Gastroesophageal sphincter (tissue), 4 donors: ENCODE measurements around the gene COX5A. TPM values are rescaled to one million over a fixed set of nuclear protein-coding genes. Genes with fewer than 3 reads are reported as not detected.
A peak's percentile ranks its signal among the peaks of the same experiment; 100 is the strongest.

Experiments
- ATAC-seq: fragments of 150-250 bp; one replicate; pipeline ENCODE4 v1.9.1; 2016; ENCODE audit warnings: mild to moderate bottlenecking, moderate library complexity
- H3K27ac ChIP-seq, 4 donors: fragments of 200-600 bp; sonication (generic) in 3 of 4; 1 replicate in 3 of 4; 2 replicates in 1 of 4; pipeline ENCODE4 v1.5.1; 2016 to 2019
- H3K27me3 ChIP-seq: fragments of 200-600 bp; sonication (generic); one replicate; pipeline ENCODE4 v1.5.1; 2019
- H3K36me3 ChIP-seq, 2 donors: fragments of 200-600 bp; sonication (generic); one replicate each; pipeline ENCODE4 v1.5.1; 2019; ENCODE audit warnings: control low read depth in 1 of 2
- H3K4me1 ChIP-seq, 3 donors: fragments of 200-600 bp; sonication (generic); 1 replicate in 2 of 3; 2 replicates in 1 of 3; pipeline ENCODE4 v1.5.1; 2016 to 2019; ENCODE audit warnings: control low read depth in 2 of 3
- H3K4me3 ChIP-seq, 2 donors: fragments of 200-600 bp; sonication (generic); one replicate each; pipeline ENCODE4 v1.5.1; 2019; ENCODE audit warnings: mild to moderate bottlenecking in 1 of 2, moderate library complexity in 1 of 2
- H3K9me3 ChIP-seq, 3 donors: fragments of 200-600 bp; sonication (generic); one replicate each; pipeline ENCODE4 v1.5.1; 2017 to 2019; ENCODE audit warnings: control low read depth in 2 of 3
- CTCF ChIP-seq, 4 experiments: fragments of 200-600 bp in 2 of 4; fragments of 450-650 bp in 2 of 4; sonication (generic) in 1 of 4; IDR thresholded peaks; one replicate each; pipeline ENCODE4 v1.5.1; 2017 to 2019; ENCODE audit warnings: antibody characterized with exemption in 4 of 4, mild to moderate bottlenecking in 2 of 4, moderate library complexity in 2 of 4
- EP300 ChIP-seq: sonication (generic); formaldehyde crosslinking; IDR thresholded peaks from one replicate; pipeline ENCODE4 v1.6.1; 2017; ENCODE audit warnings: antibody characterized with exemption, mild to moderate bottlenecking
- POLR2A ChIP-seq, 2 donors: fragments of 450-650 bp; IDR thresholded peaks; one replicate each; pipeline ENCODE4 v1.6.1; 2017; ENCODE audit warnings: antibody characterized with exemption in 2 of 2, mild to moderate bottlenecking in 2 of 2, moderate library complexity in 1 of 2
- POLR2AphosphoS5 ChIP-seq: sonication (generic); formaldehyde crosslinking; IDR thresholded peaks from one replicate; pipeline ENCODE4 v1.6.1; 2017; ENCODE audit warnings: antibody characterized with exemption
- WGBS, 2 donors: methylation state at CpG; one replicate each; pipeline ENCODE4 v1.1.5; 2018; ENCODE audit warnings: low coverage in 1 of 2; 5-methylcytosine and 5-hydroxymethylcytosine counted together
- total RNA-seq, 4 donors: library from RNA; depleted of rRNA; stranded (reverse); fragments of >200 nt; gene quantifications; one replicate each; pipeline ENCODE4 v1.1.0, GENCODE V29; 2016

The COX5A gene
- total RNA-seq, 4 donors from 2014 or later = 57.9 to 105 (median 94.5) TPM

GRCh38 chr15:74878273-74878672, 59.6 kb downstream of the COX5A start:
- H3K27ac ChIP-seq = no peak overlapping the region
- H3K27me3 ChIP-seq = no peaks in the 10 kb centered on the region
- WGBS, 2 donors = 73 to 82% methylated on average over 2 to 4 of the region's 4 CpGs
- H3K4me1 ChIP-seq = peaks cover 0 to 6% (median 0%) of the 10 kb centered on the region in 3 donors
- H3K4me3 ChIP-seq = no peak overlapping the region
- TF ChIP-seq POLR2AphosphoS5 (no peak), CTCF (IDR thresholded peaks at IDR 0.05) (no peak), EP300 (no peak), POLR2A (IDR thresholded peaks at IDR 0.05) (no peak)
- H3K36me3 ChIP-seq = no peaks in the 10 kb centered on the region
- no peak for ATAC-seq
- H3K9me3 ChIP-seq = no peaks in the 10 kb centered on the region

- H3K36me3 ChIP-seq = no peaks in the 10 kb centered on the region
- peak overlapping the region; percentile 41 to 71 for H3K4me3 ChIP-seq
- TF ChIP-seq POLR2AphosphoS5 (no peak), POLR2A (IDR thresholded peaks at IDR 0.05) (no peak)
- H3K4me1 ChIP-seq = peaks cover 2 to 43% (median 30%) of the 10 kb centered on the region in 3 donors
- H3K27ac ChIP-seq = peak overlapping the region in 3 of 4 donors; percentile 94 to 96 (median 95)
- H3K27me3 ChIP-seq = no peaks in the 10 kb centered on the region
- no peaks in the 10 kb centered on the region for H3K9me3 ChIP-seq
- ATAC-seq = no peak
- WGBS, 2 donors = 25 to 39% methylated on average over 6 to 11 of the region's 16 CpGs
These were observed 64.0 kb downstream of the COX5A start for GRCh38 chr15:74873756-74874424.

GRCh38 chr15:74873036-74873755, 64.7 kb downstream of the COX5A start, which contains the start of gene SCAMP2:
Gene SCAMP2 (minus strand): TSS chr15:74873365. CDS start chr15:74873255, 110 bp downstream.
- no peaks in the 10 kb centered on the region for H3K9me3 ChIP-seq
- peak within 1 kb of the TSS; percentile 54 to 96 (median 94) for H3K27ac ChIP-seq
- no peaks in the 10 kb centered on the region for H3K27me3 ChIP-seq
- H3K36me3 ChIP-seq = no peaks in the 10 kb centered on the region
- H3K4me3 ChIP-seq = peak within 1 kb of the TSS; percentile 41 to 71
- ATAC-seq = peak; percentile 96
- TF ChIP-seq EP300 = no peak
- no peak for TF ChIP-seq CTCF (IDR thresholded peaks at IDR 0.05)
- peak; percentile 57 to 79 for TF ChIP-seq POLR2A (IDR thresholded peaks at IDR 0.05)
- TF ChIP-seq POLR2AphosphoS5 = peak; percentile 80
- H3K4me1 ChIP-seq = peaks cover 2 to 50% (median 37%) of the 10 kb centered on the region in 3 donors
- 0% methylated on average over 1 of the region's 52 CpGs; no CpG with 5 or more reads in 1 of the 2 donors for WGBS, 2 donors

GRCh38 chr15:74872702-74873035, 65.2 kb downstream of the COX5A start:
- Histone ChIP-seq H3K4me3 (peak overlapping the region; percentile 41 to 71), H3K4me1 (peaks cover 2 to 55% (median 42%) of the 10 kb centered on the region in 3 donors), H3K27me3 (no peaks in the 10 kb centered on the region), H3K36me3 (no peaks in the 10 kb centered on the region), H3K9me3 (no peaks in the 10 kb centered on the region), H3K27ac (peak overlapping the region; percentile 54 to 96 (median 94))
- WGBS, 2 donors = 0% methylated on average over 4 of the region's 11 CpGs; no CpG with 5 or more reads in 1 of the 2 donors
- no peak for ATAC-seq
- TF ChIP-seq EP300 = no peak
- no peak for TF ChIP-seq POLR2A (IDR thresholded peaks at IDR 0.05)
- no peak for TF ChIP-seq POLR2AphosphoS5
- TF ChIP-seq CTCF (IDR thresholded peaks at IDR 0.05) = no peak

- H3K27me3 ChIP-seq = no peaks in the 10 kb centered on the region
- peaks cover 2 to 75% (median 54%) of the 10 kb centered on the region in 3 donors for H3K4me1 ChIP-seq
- H3K36me3 ChIP-seq = no peaks in the 10 kb centered on the region
- peak overlapping the region; percentile 44 to 96 (median 94) for H3K27ac ChIP-seq
- peak overlapping the region in 1 of 2 donors; percentile 71 for H3K4me3 ChIP-seq
- WGBS, 2 donors = 23 to 27% methylated on average over 6 of the region's 6 CpGs
- TF ChIP-seq POLR2AphosphoS5 = no peak
- TF ChIP-seq POLR2A (IDR thresholded peaks at IDR 0.05) = no peak
- no peak for TF ChIP-seq CTCF (IDR thresholded peaks at IDR 0.05)
- no peak for TF ChIP-seq EP300
- no peak for ATAC-seq
- no peaks in the 10 kb centered on the region for H3K9me3 ChIP-seq
These were observed 67.2 kb downstream of the COX5A start for GRCh38 chr15:74870436-74871215.
